HCT116 (cell line): ENCODE results near the gene MNAT1. TPM values are rescaled to one million over a fixed set of nuclear protein-coding genes. Genes with fewer than 3 reads are reported as not detected.
"Not testable (repeated sequence)": the region's sequence is repeated elsewhere in the genome, so short reads cannot be mapped to it uniquely, and the experiment has no call there.

Experiments
- ATAC-seq: fragments of 200-7000 bp; cut with Tn5 transposase; 2 replicates; pipeline ENCODE4 v1.9.1; 2020; ENCODE audit warnings: mild to moderate bottlenecking, moderate library complexity
- BruUV-seq: library from RNA; stranded (reverse); fragments of 400-500 nt; replicated peaks from 2 replicates; lab custom pipeline; 2021; lab: Mats Ljungman, UMichigan
- CTCF ChIA-PET: fragments of 300-600 bp; sonication (Branson Sonifier 250); formaldehyde crosslinking; loops from one replicate; lab custom pipeline; 2021; ENCODE audit warnings: antibody characterized with exemption; lab: Charles Lee
- POLR2A ChIA-PET: fragments of 300-600, 350-600 bp; sonication (Branson Sonifier 250); formaldehyde crosslinking; loops from one replicate; lab custom pipeline; 2021; ENCODE audit warnings: antibody characterized with exemption; lab: Charles Lee
- RAD21 ChIA-PET, 2 experiments: fragments of 300-600 bp; sonication (Branson Sonifier 250); formaldehyde crosslinking; loops; one replicate each; lab custom pipeline; 2023; ENCODE audit warnings: low total read pairs in 2 of 2; ENCODE audit not compliant: uncharacterized antibody in 2 of 2, unreplicated experiment in 2 of 2, low non-redundant PET in 1 of 2; lab: Charles Lee
- DNase-seq: peaks from one replicate; pipeline ENCODE4 v3.0.0-alpha.2; 2010; ENCODE audit warnings: low read depth, low spot score
- H2AFZ ChIP-seq: fragments of 200-600 bp; shearing (Covaris generic), sonication (generic); 2 replicates; pipeline ENCODE4 v1.6.1; 2017; ENCODE audit warnings: low read depth, mixed run types, mixed read lengths, antibody characterized with exemption, low read length; ENCODE audit not compliant: poor library complexity, severe bottlenecking
- H3K27ac ChIP-seq: 2 replicates; pipeline ENCODE4 v1.5.1; 2012; ENCODE audit warnings: low read depth, low read length
- H3K27me3 ChIP-seq: fragments of 200-600 bp; sonication (generic); 2 replicates; pipeline ENCODE4 v1.6.1; 2016; ENCODE audit warnings: mixed run types, low read length, mixed read lengths; ENCODE audit not compliant: insufficient read depth
- H3K36me3 ChIP-seq, 2 experiments: fragments of 200-500 bp in 1 of 2; fragments of 200-600 bp in 1 of 2; sonication (Bioruptor generic) in 1 of 2; sonication (generic) in 1 of 2; 2 replicates each; pipeline versions ENCODE4 v1.5.1 to v1.6.1; 2014 to 2016; ENCODE audit warnings: low read length in 2 of 2, inconsistent platforms in 1 of 2, mixed read lengths in 1 of 2, mixed run types in 1 of 2; ENCODE audit not compliant: insufficient read depth in 2 of 2, control insufficient read depth in 1 of 2
- H3K4me1 ChIP-seq, 2 experiments: fragments of 200-600 bp in 1 of 2; sonication (generic) in 1 of 2; 2 replicates each; pipeline versions ENCODE4 v1.5.1 to v1.6.1; 2012 to 2017; ENCODE audit warnings: low read length in 2 of 2, inconsistent platforms in 1 of 2, mild to moderate bottlenecking in 1 of 2, mixed read lengths in 1 of 2, mixed run types in 1 of 2, moderate library complexity in 1 of 2; ENCODE audit not compliant: insufficient read depth in 2 of 2, control insufficient read depth in 1 of 2
- H3K4me2 ChIP-seq: fragments of 200-600 bp; sonication (generic); 2 replicates; pipeline ENCODE4 v1.6.1; 2017; ENCODE audit warnings: mixed run types, low read length, mixed read lengths
- H3K4me3 ChIP-seq, 2 experiments: fragments of 200-600 bp in 1 of 2; sonication (generic) in 1 of 2; replicated peaks in 1 of 2; 2 replicates each; pipeline ENCODE4 v1.5.1; 2011 to 2016; ENCODE audit warnings: low read length in 2 of 2, control low read depth in 1 of 2, low read depth in 1 of 2, mild to moderate bottlenecking in 1 of 2, mixed read lengths in 1 of 2, mixed run types in 1 of 2
- H3K79me2 ChIP-seq: fragments of 200-600 bp; sonication (generic); 2 replicates; pipeline ENCODE4 v1.6.1; 2017; ENCODE audit warnings: mild to moderate bottlenecking, mixed run types, low read length, moderate library complexity, mixed read lengths; ENCODE audit not compliant: insufficient read depth
- H3K9ac ChIP-seq: fragments of 200-600 bp; sonication (generic); 2 replicates; pipeline ENCODE4 v1.6.1; 2016; ENCODE audit warnings: low read length, mixed read lengths
- H3K9me2 ChIP-seq: fragments of 200-600 bp; sonication (generic), shearing (Covaris generic); 2 replicates; pipeline ENCODE4 v1.6.1; 2017; ENCODE audit warnings: mixed run types, mild to moderate bottlenecking, moderate library complexity; ENCODE audit not compliant: insufficient read depth
- H3K9me3 ChIP-seq, 2 experiments: fragments of 200-500 bp in 1 of 2; fragments of 200-600 bp in 1 of 2; sonication (Bioruptor generic) in 1 of 2; sonication (generic) in 1 of 2; 2 replicates each; pipeline ENCODE4 v1.6.1; 2014 to 2017; ENCODE audit warnings: low read length in 2 of 2, mixed read lengths in 2 of 2, inconsistent platforms in 1 of 2, low read depth in 1 of 2, mild to moderate bottlenecking in 1 of 2, mixed run types in 1 of 2, moderate library complexity in 1 of 2; ENCODE audit not compliant: control insufficient read depth in 1 of 2, insufficient read depth in 1 of 2
- H4K20me1 ChIP-seq: fragments of 200-600 bp; sonication (generic), shearing (Covaris generic); 2 replicates; pipeline ENCODE4 v1.6.1; 2017; ENCODE audit warnings: mixed run types, mild to moderate bottlenecking, moderate library complexity; ENCODE audit not compliant: insufficient read depth
- CEBPB ChIP-seq: IDR thresholded peaks from 2 replicates; pipeline ENCODE4 v1.6.1; 2012; ENCODE audit warnings: low read depth
- CTCF ChIP-seq, 3 experiments: fragments of 200-600 bp in 1 of 3; sonication (generic) in 1 of 3; IDR thresholded peaks in 2 of 3; conservative IDR thresholded peaks in 1 of 3; 2 replicates each; pipeline ENCODE4 v1.5.1; 2012 to 2017; ENCODE audit warnings: low read depth in 2 of 3, low read length in 2 of 3, antibody characterized with exemption in 1 of 3, borderline replicate concordance in 1 of 3, control low read depth in 1 of 3, mild to moderate bottlenecking in 1 of 3, mixed read lengths in 1 of 3, mixed run types in 1 of 3, moderate library complexity in 1 of 3; ENCODE audit not compliant: insufficient read depth in 1 of 3
- POLR2A ChIP-seq: IDR thresholded peaks from 2 replicates; pipeline ENCODE4 v1.7.0; 2011; ENCODE audit warnings: borderline replicate concordance; ENCODE audit not compliant: insufficient read depth, insufficient read length; ENCODE audit errors: extremely low read depth
- POLR2AphosphoS5 ChIP-seq: IDR thresholded peaks from 2 replicates; pipeline ENCODE4 v1.6.1; 2011; ENCODE audit warnings: mild to moderate bottlenecking, low read depth, low read length, moderate library complexity
- RAD21 ChIP-seq: IDR thresholded peaks from 2 replicates; pipeline ENCODE4 v1.6.1; 2012; ENCODE audit warnings: low read depth, mild to moderate bottlenecking
- SIN3A ChIP-seq: IDR thresholded peaks from 2 replicates; pipeline ENCODE4 v1.6.1; 2012; ENCODE audit warnings: low read depth
- SP1 ChIP-seq: IDR thresholded peaks from 2 replicates; pipeline ENCODE4 v1.6.1; 2012; ENCODE audit warnings: low read depth
- ZFX ChIP-seq: fragments of 450-650 bp; IDR thresholded peaks from 2 replicates; pipeline ENCODE4 v1.6.1; 2017
- intact Hi-C: fragments of 100-400 bp; cut with micrococcal nuclease; formaldehyde crosslinking; loops from 2 replicates; pipeline ENCODE4 v1.10.0; 2022
- total RNA-seq: library from RNA; stranded (reverse); gene quantifications from one replicate; pipeline ENCODE4 v1.2.1, GENCODE V29; 2021; ENCODE audit not compliant: unreplicated experiment

Gene MNAT1
- total RNA-seq, 1 experiment from 2014 or later, result 49.3 TPM

GRCh38 chr14:60882219-60882618 is 147.7 kb downstream of the MNAT1 start:
- no peak overlapping the region for H3K27ac ChIP-seq
- no peaks in the 10 kb centered on the region; a peak in 2 of 4 replicates for H3K36me3 ChIP-seq
- no TSS peak for BruUV-seq
- no peaks in the 10 kb centered on the region for H3K27me3 ChIP-seq
- no peaks in the 10 kb centered on the region for H3K9me2 ChIP-seq
- ChIA-PET POLR2A (no interaction called here), CTCF (no interaction called here), RAD21 (no interaction called here)
- H3K4me2 ChIP-seq, result no peak overlapping the region
- H3K79me2 ChIP-seq, result no peaks in the 10 kb centered on the region
- H3K9me3 ChIP-seq, result peaks cover 0 to 4% of the 10 kb centered on the region in 2 experiments; a peak in 1 of 4 replicates
- no peak for ATAC-seq
- H3K9ac ChIP-seq, result no peak overlapping the region
- no peak for DNase-seq
- H2AFZ ChIP-seq, result no peak overlapping the region
- H4K20me1 ChIP-seq, result no peaks in the 10 kb centered on the region
- TF ChIP-seq CEBPB (no peak), ZFX (no peak)
- no peak overlapping the region for H3K4me3 ChIP-seq
- intact Hi-C loops, result no loop called here
- H3K4me1 ChIP-seq, result no peaks in the 10 kb centered on the region

GRCh38 chr14:60884134-60884533 is 149.6 kb downstream of the MNAT1 start:
- no peak for TF ChIP-seq SP1
- no peak for TF ChIP-seq POLR2A
- no peak for TF ChIP-seq RAD21
- no peak for TF ChIP-seq POLR2AphosphoS5
- no peak for TF ChIP-seq CTCF (IDR thresholded peaks at IDR 0.05 in 2 of 3, conservative IDR thresholded peaks at IDR 0.05 in 1 of 3; ENCODE audit: borderline replicate concordance in 1 of 3, insufficient read depth in 1 of 3, low read depth in 2 of 3, low read length in 2 of 3)
- TF ChIP-seq SIN3A, result no peak
- H3K36me3 ChIP-seq, result no peaks in the 10 kb centered on the region; a peak in 2 of 4 replicates
- H3K79me2 ChIP-seq, result no peaks in the 10 kb centered on the region
- no peak overlapping the region for H3K4me3 ChIP-seq
- intact Hi-C loops, result no loop called here
- H3K27ac ChIP-seq, result no peak overlapping the region
- no peaks in the 10 kb centered on the region for H3K27me3 ChIP-seq
- no peaks in the 10 kb centered on the region for H3K9me2 ChIP-seq
- H4K20me1 ChIP-seq, result no peaks in the 10 kb centered on the region
- DNase-seq (no peak), ATAC-seq (no peak)
- H3K9ac ChIP-seq, result no peak overlapping the region
- RAD21 ChIA-PET, result no interaction called here
- H2AFZ ChIP-seq, result no peak overlapping the region
- H3K4me2 ChIP-seq, result no peak overlapping the region
- peaks cover 0 to 4% of the 10 kb centered on the region in 2 experiments; a peak in 1 of 4 replicates for H3K9me3 ChIP-seq
- POLR2A ChIA-PET, result no interaction called here
- no TSS peak for BruUV-seq
- H3K4me1 ChIP-seq, result no peaks in the 10 kb centered on the region
- CTCF ChIA-PET, result no interaction called here

GRCh38 chr14:60890636-60891035 is 156.1 kb downstream of the MNAT1 start:
- intact Hi-C loops, ATAC-seq, H3K79me2 ChIP-seq, H3K4me2 ChIP-seq, H3K27me3 ChIP-seq, H2AFZ ChIP-seq, H3K27ac ChIP-seq, H3K4me1 ChIP-seq, CTCF ChIA-PET, H4K20me1 ChIP-seq, BruUV-seq, H3K9me3 ChIP-seq, H3K36me3 ChIP-seq, H3K9me2 ChIP-seq, POLR2A ChIA-PET, RAD21 ChIA-PET, DNase-seq, H3K9ac ChIP-seq, H3K4me3 ChIP-seq: not testable (repeated sequence)
